ENCODE measurements around the gene SNUPN. TPM values are rescaled to one million over a fixed set of nuclear protein-coding genes. Genes with fewer than 3 reads are reported as not detected.
A peak's percentile ranks its signal among the peaks of the same experiment; 100 is the strongest.

The SNUPN gene
- total and polyA plus RNA-seq, 2 of the 4 experiments (the other 2 are of a cell fraction) = 23.8 to 24.1 TPM

GRCh38 chr15:75620841-75621391 lies 4.6 kb downstream of the SNUPN start:
- Histone ChIP-seq H4K8ac (ENCODE audit: low read depth in 2 of 2, low read length in 2 of 2) (peak overlapping the region in 1 of 2 experiments; percentile 83; a peak in 2 of 4 replicates), H3K4me1 (ENCODE audit: control insufficient read depth, insufficient read depth, low read length) (peaks cover 9% of the 10 kb centered on the region), H2BK15ac (ENCODE audit: low read depth, low read length) (peak overlapping the region; percentile 31; the same call in 1 of the 3 replicates), H2AFZ (replicated peaks; ENCODE audit: low read length, poor library complexity) (peak overlapping the region; percentile 53), H4K91ac (ENCODE audit: insufficient read depth, low read depth, low read length) (no peak overlapping the region), H3K9me3 (ENCODE audit: control insufficient read depth, insufficient read depth, low read length) (no peaks in the 10 kb centered on the region), H3K14ac (replicated peaks; ENCODE audit: low read depth, low read length) (peak overlapping the region; percentile 96), H3K79me1 (ENCODE audit: low read depth in 1 of 2, low read length in 2 of 2) (peaks cover 14 to 47% of the 10 kb centered on the region in 2 experiments; a peak in 3 of 4 replicates), H3K4me2 (ENCODE audit: low read depth, low read length) (peak overlapping the region; percentile 74), H3K9ac (ENCODE audit: low read depth, low read length) (peak overlapping the region; percentile 42; the same call in 1 of the 2 replicates), H3K27me3 (ENCODE audit: control insufficient read depth, insufficient read depth, low read length) (no peaks in the 10 kb centered on the region), H3K23ac (ENCODE audit: low read depth, low read length) (peak overlapping the region; percentile 82; the same call in 1 of the 2 replicates), H3K9me1 (ENCODE audit: insufficient read depth, low read length) (peaks cover 4% of the 10 kb centered on the region; the same call in 1 of the 2 replicates), H3K56ac (ENCODE audit: extremely low read depth, insufficient read depth, low read length) (peak overlapping the region; percentile 25), H3K18ac (ENCODE audit: low read depth, low read length) (peak overlapping the region; percentile 40), H2BK20ac (ENCODE audit: low read depth, low read length) (no peak overlapping the region), H2BK120ac (ENCODE audit: low read depth, low read length) (peak overlapping the region; percentile 76), H4K5ac (ENCODE audit: low read depth, low read length) (peak overlapping the region; percentile 37), H3K4me3 (ENCODE audit: insufficient read depth, low read depth, low read length) (no peak overlapping the region), H3K36me3 (ENCODE audit: control insufficient read depth, insufficient read depth, low read length) (peaks cover 27% of the 10 kb centered on the region), H2AK5ac (ENCODE audit: low read depth, low read length) (0 out of 2 replicates have a peak overlapping the region, but pooled peaks have one; percentile 64), H2BK5ac (ENCODE audit: low read depth, low read length, poor library complexity, severe bottlenecking) (peak overlapping the region; percentile 83), H2AK9ac (replicated peaks; ENCODE audit: low read depth, low read length, poor library complexity) (peak overlapping the region; percentile 66), H4K20me1 (ENCODE audit: insufficient read depth, low read length) (peaks cover 7% of the 10 kb centered on the region; the same call in 1 of the 2 replicates), H3K4ac (ENCODE audit: low read depth, low read length) (peak overlapping the region; percentile 72; the same call in 1 of the 2 replicates), H3K27ac (ENCODE audit: insufficient read depth, low read length) (peak overlapping the region; percentile 78)
- dilution Hi-C loops (cut with HindIII; ENCODE audit: low sequenced_read_pairs, unreplicated experiment) (no loop called here), intact Hi-C loops (cut with micrococcal nuclease) (loop anchor here (5.0 to 10.0 kb wide), 2 partner anchors 44 to 54 kb away; partner anchors contain the start of gene PTPN9), in situ Hi-C loops (cut with MboI; ENCODE audit: low sequenced_read_pairs) (no loop called here)
- BruUV-seq (replicated peaks) = no TSS peak
- ATAC-seq (ENCODE audit: low read depth) (peak; percentile 65), DNase-seq (peak; percentile 89)
- no CpG with 5 or more reads among the region's 7 CpGs for WGBS, 2 experiments (ENCODE audit: extremely low coverage in 2 of 2, insufficient read length in 1 of 2)
- CTCF ChIA-PET = interaction anchor here (0.8 to 1.3 kb wide), 5 partner anchors 13 to 128 kb away, joined by 3 to 4 read pairs (median 3); no protein-coding TSS in a partner anchor
- TF ChIP-seq, protein P1, sequence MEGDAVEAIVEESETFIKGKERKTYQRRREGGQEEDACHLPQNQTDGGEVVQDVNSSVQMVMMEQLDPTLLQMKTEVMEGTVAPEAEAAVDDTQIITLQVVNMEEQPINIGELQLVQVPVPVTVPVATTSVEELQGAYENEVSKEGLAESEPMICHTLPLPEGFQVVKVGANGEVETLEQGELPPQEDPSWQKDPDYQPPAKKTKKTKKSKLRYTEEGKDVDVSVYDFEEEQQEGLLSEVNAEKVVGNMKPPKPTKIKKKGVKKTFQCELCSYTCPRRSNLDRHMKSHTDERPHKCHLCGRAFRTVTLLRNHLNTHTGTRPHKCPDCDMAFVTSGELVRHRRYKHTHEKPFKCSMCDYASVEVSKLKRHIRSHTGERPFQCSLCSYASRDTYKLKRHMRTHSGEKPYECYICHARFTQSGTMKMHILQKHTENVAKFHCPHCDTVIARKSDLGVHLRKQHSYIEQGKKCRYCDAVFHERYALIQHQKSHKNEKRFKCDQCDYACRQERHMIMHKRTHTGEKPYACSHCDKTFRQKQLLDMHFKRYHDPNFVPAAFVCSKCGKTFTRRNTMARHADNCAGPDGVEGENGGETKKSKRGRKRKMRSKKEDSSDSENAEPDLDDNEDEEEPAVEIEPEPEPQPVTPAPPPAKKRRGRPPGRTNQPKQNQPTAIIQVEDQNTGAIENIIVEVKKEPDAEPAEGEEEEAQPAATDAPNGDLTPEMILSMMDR (conservative IDR thresholded peaks at IDR 0.05; ENCODE audit: low read depth, low read length) = peak; percentile 38
- TF ChIP-seq SMC3 (IDR thresholded peaks at IDR 0.05; ENCODE audit: low read depth, low read length) (peak; percentile 23; the same call in 1 of the 2 replicates), MAZ (IDR thresholded peaks at IDR 0.05; ENCODE audit: borderline replicate concordance, low read depth, low read length) (no peak), CEBPB (IDR thresholded peaks at IDR 0.05; ENCODE audit: low read depth, low read length) (peak; percentile 67)
- POLR2A ChIA-PET (ENCODE audit: unreplicated experiment) = interaction anchor here (0.8 kb wide), 1 partner anchor 27 kb away, joined by 3 read pairs; the partner anchor contains the start of gene SNX33
